Germinal center (tissue), 1 donor: ENCODE data around the gene N4BP2L2.

Experiments
- DNase-seq: peaks from one replicate; pipeline ENCODE4 v3.0.0; 2012; ENCODE audit warnings: mixed read lengths, low spot score

The N4BP2L2 gene

GRCh38 chr13:32528358-32528757, 10.2 kb downstream of the N4BP2L2 start:
- DNase-seq = no peak

DNA sequence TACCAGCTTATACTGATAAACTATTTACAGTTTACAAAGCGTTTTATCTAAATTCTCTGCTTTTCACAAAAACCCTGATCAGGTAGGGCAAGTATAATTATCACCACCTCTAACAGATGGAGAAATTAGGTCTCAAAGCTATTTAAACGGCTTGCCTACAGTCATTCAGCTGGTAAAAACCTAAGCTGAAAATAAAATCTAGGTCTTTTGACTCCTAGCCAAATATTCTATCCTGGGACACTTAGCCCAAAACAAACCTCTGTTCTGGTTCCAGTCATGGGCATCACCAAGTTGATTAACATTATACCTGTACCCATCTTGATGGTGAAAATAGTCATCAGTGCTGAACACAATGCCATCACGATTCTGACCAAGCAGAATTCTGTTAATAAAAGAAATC, 11.4 kb downstream of the N4BP2L2 start:
- no peak for DNase-seq

GRCh38 chr13:32525766-32526165, 12.8 kb downstream of the N4BP2L2 start:
- no peak for DNase-seq

- DNase-seq = no peak
Measured at GRCh38 chr13:32515246-32515645, 23.3 kb downstream of the N4BP2L2 start.

DNA sequence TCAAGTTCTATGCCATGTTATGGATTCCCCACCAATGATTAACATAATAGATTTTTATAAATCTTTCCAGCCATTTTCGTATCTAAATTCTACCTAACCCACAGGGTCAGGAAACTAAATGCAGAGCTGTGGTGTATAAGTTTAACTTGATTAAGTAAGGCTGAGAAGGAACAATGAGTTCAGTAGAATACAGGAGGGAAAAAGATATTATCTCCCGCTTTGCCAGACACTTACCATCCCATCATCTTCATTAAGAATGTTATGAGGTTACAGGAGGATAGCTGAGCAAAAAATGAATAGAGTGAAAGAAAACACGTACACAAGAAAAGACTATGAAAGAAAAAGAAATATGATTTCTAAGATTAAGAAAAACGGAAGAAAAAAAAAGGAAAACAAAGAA, 27.1 kb downstream of the N4BP2L2 start:
- no peak for DNase-seq

- DNase-seq = no peak
Measured at GRCh38 chr13:32504876-32505275, 33.7 kb downstream of the N4BP2L2 start.

- no peak for DNase-seq
Measured at GRCh38 chr13:32504263-32504662, 34.3 kb downstream of the N4BP2L2 start.

GRCh38 chr13:32503727-32504126, 34.9 kb downstream of the N4BP2L2 start:
- no peak for DNase-seq

DNA sequence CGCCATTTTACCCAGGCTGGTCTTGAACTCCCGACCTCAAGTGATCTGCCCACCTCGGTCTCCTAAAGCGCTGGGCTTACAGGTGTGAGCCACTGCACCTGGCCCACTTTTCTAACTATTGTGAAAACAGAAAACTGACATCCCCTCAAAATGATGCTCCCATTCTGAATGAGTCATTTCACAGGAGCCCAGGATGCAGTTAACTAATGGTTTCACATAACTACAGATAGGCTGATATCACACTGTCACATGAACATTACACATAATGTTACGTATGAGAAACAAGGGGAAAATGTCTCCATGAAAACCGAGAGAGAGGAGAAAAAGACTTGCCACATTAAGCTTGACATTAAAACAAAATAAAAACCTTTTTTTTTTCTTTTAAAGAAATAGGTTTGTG, 37.5 kb downstream of the N4BP2L2 start:
- DNase-seq = no peak

DNA sequence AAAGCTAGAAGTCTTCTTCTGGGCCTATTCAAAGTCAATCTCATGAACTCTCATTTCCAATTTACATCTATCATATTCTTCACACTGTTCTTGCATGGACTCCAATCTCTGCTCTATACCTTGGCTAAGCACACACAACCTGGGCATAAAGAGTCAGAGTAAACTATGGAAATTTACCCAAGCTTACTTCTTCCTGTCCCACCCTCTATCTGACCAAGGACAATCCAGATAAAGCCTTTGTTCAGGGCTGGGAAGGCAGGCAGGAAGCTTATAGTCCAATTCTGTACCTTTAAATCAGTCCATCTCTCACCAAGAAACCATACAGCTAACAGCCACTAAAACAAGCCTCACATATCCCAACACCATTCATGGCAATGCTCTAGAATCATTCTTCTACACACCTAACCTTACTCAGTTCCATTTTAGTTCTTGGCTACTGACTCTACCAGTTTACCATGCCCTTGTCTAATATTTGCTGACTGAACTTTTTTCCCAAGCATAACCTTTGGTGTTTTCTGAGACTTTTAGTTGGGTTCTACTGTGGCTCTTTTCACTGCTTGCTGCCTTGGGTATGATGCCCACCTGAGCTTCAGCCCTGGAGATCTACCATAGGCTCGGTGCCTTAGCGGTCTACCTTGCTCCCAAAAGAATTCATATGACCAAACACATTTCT, 38.9 kb downstream of the N4BP2L2 start:
- DNase-seq = no peak

DNA sequence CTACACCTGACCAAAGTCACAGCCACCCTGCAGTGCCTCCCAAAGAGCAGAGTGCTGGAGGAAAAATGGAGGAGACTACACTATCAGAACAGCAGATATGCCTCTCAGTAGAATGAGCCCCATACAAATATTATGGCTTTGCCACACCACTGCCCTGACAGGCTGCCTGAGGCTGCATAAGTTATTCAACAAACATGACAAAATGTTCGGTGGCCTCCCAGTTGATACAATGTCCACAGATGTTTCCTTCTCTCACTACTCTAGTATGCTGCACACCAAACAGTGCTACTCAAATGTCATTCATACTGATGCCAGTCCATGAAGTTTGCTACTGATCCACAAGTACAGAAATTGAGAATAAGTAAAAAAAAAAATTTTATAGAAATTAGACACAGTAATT, 41.0 kb downstream of the N4BP2L2 start:
- DNase-seq = no peak

- no peak for DNase-seq
Measured at GRCh38 chr13:32496599-32497160, 41.9 kb downstream of the N4BP2L2 start.

DNA sequence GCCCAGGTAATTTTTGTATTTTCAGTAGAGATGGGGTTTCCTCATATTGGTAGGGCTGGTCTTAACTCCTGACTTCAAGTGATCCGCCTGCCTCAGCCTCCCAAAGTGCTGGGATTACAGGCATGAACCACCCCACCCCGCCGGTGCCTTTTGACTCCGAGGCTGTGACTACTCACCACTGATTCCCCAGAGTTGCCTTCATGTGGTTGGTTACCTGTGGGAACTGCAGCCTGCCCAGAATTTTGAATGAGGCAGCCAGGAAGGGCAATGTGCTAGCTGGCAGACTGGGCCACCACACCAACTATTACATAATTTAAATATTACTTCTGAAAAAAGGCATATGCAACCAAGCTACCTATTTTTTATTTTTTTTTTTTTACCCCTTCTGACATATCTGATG, 42.8 kb downstream of the N4BP2L2 start:
- no peak for DNase-seq

DNA sequence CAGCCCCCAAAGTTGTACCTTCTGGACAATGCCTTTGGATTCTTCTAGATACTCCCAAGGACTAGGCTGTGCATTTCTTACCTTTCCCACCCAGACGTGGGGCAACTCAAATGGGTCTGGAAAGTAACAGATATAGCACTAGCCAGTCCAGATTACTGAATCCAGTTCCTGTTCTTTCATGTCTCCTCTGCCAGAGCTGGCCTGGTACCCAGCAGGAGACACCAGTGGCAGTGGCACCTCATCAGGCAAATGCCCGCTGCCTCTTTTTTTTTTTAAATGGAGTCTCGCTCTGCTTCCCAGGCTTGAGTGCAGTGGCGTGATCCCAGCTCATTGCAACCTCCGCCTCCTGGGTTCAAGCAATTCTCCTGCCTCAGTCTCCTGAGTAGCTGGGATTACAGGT, 43.2 kb downstream of the N4BP2L2 start:
- no peak for DNase-seq

DNA sequence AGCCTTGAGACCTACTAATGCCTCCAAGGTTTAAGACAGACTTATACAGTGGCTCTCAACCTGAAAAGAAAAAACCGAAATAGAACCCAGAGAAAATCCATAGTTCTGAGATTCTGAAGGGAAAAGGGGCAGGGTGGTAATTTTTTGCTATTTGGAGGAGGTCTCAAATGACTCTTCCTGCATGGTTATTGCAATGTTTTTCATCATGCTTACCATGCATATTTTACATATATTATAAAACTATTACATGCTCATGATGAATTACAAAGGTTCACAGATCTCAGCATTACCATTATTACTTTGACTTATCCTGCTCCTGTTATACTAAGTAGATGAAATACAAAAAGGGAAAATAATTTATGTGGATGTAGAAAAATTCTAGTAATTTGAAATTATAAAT, 47.6 kb downstream of the N4BP2L2 start:
- no peak for DNase-seq

- DNase-seq = no peak
Measured at GRCh38 chr13:32476892-32477291, 61.7 kb downstream of the N4BP2L2 start.

DNA sequence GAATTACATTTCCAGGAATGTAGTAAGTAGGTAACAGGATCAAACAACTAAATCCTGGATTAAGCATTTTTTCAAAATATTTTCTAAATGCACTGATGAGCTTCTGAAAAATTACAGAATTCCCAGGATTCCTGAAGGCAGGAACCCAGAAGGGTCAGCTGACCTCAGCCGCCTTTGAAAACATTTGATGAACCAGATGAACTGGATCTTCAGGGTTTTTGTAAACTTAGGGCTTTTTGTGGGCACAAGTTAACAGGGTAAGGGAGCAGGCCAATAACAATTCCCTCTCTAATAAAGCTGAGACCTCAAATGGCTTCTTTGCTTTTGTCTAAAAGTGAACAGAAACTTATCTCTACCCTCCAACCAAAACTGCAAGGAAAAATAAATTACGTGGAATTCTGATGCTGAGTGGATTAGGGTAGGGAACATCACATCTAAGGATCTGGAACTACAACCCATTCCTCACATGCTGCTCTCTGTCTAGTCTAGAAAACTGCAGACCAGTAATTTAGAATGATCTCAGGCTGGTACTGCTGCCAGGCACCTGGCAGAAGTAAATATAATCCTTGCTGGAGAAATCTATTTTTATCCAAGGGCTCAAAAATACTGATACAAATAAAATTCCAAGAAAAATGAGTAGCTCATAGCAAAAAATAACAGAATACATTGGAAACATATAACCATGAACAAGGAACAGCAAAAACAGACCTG, 62.4 kb downstream of the N4BP2L2 start:
- no peak for DNase-seq

DNA sequence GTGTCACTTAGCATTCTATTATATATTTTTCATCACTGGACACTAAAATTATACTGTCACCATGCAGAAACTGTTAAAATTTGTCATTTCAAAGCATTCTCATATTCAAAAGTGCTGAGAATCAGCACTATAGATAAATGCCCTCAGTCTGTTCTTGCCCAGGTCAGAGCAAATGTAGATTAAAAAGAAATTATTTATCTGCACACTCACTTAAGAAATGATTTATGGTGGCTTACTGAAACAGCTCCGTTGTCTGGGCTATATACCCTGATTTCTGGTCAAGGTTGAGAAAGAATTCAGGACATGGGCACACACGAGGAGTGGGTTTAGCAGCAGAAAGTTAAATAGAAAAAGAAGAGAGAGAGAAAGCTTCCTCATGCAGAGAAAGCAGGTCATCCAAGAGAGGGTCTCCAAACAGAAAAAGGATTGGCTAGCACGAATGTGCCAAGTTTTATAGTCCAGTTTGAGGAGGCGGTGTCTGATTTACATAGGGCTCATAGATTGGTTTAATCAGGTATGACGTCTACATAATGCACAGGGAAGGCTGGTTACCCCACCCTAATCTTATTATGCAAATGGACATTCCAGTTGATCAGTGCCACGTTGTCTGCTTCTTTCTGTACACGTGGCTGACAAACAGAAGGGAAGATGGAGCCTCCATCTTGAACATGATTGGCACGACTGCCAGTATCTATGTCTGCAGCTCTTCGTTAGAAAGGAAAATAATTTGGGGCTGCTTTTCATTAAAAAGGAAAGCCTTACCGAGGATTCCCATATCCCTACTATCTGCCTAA, 63.4 kb downstream of the N4BP2L2 start:
- DNase-seq = no peak

DNA sequence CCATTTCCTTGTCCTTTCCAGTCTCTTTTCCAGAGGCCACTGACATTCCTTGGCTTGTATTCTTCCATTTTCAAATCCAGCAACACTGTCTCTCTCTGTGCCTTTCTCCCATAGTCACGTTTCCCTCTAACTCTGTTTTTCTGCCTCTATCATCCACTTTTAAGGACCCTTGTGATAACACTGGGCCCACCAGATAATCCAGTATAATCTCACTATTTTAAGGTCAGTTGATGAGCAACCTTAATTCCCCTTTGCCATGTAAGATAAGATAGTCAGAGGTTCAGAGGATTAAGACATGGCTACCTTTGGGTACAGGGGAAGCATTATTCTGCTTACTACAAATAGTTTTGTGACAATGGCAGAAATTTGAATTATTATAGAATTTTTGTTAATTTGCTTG, 64.9 kb downstream of the N4BP2L2 start:
- no peak for DNase-seq

DNA sequence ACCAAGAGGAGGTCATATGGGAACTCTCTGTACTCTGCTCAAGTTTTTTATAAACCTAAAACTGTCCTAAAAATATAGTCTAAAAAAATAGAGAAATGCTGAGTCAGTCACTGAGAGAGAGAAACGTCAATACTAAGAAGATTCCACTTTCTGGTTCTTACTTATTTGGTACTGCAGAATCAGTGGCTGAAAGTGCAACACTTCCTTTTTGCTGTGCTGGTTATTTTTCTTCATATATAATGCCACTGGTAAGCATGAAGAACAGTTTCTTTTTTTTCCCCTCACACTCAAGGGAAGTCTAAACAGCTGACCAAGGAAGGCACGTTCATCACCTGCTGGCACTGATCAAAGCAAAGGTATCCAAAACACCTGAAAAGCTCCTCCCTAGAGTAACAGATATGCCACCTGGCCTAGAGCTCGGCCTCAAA, 66.4 kb downstream of the N4BP2L2 start:
- DNase-seq = no peak

DNA sequence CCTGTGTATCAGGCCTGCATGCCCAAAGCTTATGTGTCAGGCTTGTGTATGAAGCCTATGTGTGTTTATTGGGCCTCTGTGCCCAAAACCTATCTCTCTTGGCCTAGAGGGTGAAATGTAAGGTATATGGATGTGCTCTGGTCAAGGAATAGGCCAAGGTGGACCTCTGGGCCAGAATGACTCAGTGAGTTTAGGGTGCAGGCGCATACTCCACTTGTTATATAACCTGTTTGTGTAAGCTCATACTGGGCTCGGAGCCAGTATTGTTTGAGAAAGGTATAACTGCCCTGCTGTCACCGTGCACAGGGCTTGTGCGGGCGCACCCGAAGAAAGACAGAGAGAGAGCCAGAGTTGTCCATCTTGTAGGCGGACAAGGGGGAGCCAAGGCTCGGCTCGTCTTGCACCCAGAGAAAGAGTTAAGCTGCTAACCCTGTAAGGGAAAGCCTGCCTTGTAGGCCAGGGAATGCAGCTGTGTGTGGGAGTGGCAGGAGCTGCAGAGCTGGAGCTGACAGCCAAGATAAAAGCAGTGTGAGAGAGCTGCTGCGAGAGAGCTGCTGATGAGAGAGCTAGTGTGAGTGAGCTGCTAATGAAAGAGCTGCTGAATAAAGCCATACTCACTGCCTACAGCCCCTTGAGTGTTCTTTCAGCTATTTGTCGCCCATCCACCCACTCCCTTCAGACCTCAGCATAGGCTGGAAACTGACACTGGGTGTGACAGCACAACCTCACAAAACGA, 67.2 kb downstream of the N4BP2L2 start:
- no peak for DNase-seq

GRCh38 chr13:32468502-32469142, 70.0 kb downstream of the N4BP2L2 start:
- no peak for DNase-seq
